Vagina (tissue), 2 donors: ENCODE measurements around the gene PLD6. TPM values are rescaled to one million over a fixed set of nuclear protein-coding genes. Genes with fewer than 3 reads are reported as not detected.

Experiments
- DNase-seq, 2 donors: peaks; one replicate each; pipeline ENCODE4 v3.0.0-alpha.2; 2017; ENCODE audit errors: extremely low spot score in 2 of 2
- H3K27ac ChIP-seq: fragments of 200-600 bp; sonication (generic); one replicate; pipeline ENCODE4 v1.5.1; 2019
- H3K27me3 ChIP-seq: fragments of 200-600 bp; sonication (generic); one replicate; pipeline ENCODE4 v1.5.1; 2019
- H3K36me3 ChIP-seq, 2 donors: fragments of 200-600 bp; sonication (generic); one replicate each; pipeline ENCODE4 v1.5.1; 2017 to 2019
- H3K4me1 ChIP-seq: fragments of 200-600 bp; sonication (generic); one replicate; pipeline ENCODE4 v1.5.1; 2019
- H3K4me3 ChIP-seq, 2 donors: fragments of 200-600 bp; sonication (generic); 1 replicate in 1 of 2; 2 replicates in 1 of 2; pipeline ENCODE4 v1.5.1; 2016 to 2019
- H3K9me3 ChIP-seq: fragments of 200-600 bp; sonication (generic); one replicate; pipeline ENCODE4 v1.5.1; 2019
- POLR2A ChIP-seq, 2 donors: fragments of 450-650 bp; IDR thresholded peaks; one replicate each; pipeline ENCODE4 v1.6.1; 2017; ENCODE audit warnings: antibody characterized with exemption in 2 of 2, mild to moderate bottlenecking in 2 of 2, moderate library complexity in 2 of 2
- POLR2AphosphoS5 ChIP-seq, 2 donors: sonication (generic); formaldehyde crosslinking; IDR thresholded peaks; one replicate each; pipeline ENCODE4 v1.9.0; 2017; ENCODE audit warnings: antibody characterized with exemption in 2 of 2, mild to moderate bottlenecking in 2 of 2, low read depth in 1 of 2; ENCODE audit not compliant: insufficient read depth in 1 of 2
- intact Hi-C: fragments of 100-400 bp; cut with DNase I; formaldehyde crosslinking; loops from one replicate; pipeline ENCODE4 v1.15.1; 2023
- total RNA-seq: library from RNA; depleted of rRNA; stranded (reverse); fragments of >200 nt; gene quantifications from one replicate; pipeline ENCODE4 v1.2.3, GENCODE V29; 2016
- TF ChIP-seq, protein P1 (sequence below), 3 experiments: fragments of 450-650 bp in 2 of 3; fragments of 200-600 bp in 1 of 3; sonication (generic) in 1 of 3; IDR thresholded peaks; one replicate each; pipeline ENCODE4 v1.5.1; 2017 to 2019; ENCODE audit warnings: antibody characterized with exemption in 3 of 3, mild to moderate bottlenecking in 2 of 3, moderate library complexity in 2 of 3

PLD6 gene
- total RNA-seq, 1 donor from 2014 or later = 0.74 TPM

DNA sequence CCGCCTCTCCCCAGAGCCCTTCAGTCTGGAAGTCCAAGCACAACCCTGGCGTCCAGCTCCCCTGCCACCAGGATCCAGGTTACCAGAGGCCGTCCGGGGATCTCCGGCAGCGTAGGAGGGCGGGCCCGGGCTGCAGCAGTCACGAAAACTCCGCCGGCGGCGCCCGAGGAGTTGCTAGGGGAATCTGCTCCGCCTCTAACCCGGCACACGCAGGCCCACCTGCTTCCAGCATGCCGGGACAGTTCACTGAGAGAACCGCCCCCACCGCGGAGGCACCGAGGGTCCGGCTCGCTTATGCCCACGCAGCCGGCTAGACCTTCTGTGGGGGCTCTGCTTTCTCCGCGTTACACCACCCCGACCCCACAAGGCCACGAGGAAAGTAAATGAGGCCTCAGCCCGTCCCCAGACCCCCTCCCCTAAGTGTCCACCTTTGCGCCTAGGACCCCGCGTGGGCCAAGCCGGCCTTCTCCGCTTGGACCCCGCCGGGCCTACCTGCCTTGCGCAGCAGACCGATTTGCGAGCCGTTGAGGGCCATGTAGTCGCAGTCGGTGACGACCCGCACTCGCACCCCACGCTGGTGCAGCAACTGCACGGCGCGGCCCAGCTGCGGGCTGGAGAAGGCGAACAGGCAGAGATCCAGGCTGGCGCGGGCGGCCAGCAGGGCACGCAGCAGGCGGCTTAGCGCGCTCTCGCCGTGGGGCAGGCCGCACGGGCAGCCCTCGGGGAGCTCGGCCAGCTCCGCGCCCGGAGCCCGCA, 587 bp downstream of the PLD6 start:
- H3K27me3 ChIP-seq = no peaks in the 10 kb centered on the region
- TF ChIP-seq POLR2AphosphoS5 (IDR thresholded peaks at IDR 0.05; ENCODE audit: insufficient read depth in 1 of 2, low read depth in 1 of 2) (peak in 1 of 2 donors; percentile 47), POLR2A (IDR thresholded peaks at IDR 0.05) (no peak)
- TF ChIP-seq, protein P1, sequence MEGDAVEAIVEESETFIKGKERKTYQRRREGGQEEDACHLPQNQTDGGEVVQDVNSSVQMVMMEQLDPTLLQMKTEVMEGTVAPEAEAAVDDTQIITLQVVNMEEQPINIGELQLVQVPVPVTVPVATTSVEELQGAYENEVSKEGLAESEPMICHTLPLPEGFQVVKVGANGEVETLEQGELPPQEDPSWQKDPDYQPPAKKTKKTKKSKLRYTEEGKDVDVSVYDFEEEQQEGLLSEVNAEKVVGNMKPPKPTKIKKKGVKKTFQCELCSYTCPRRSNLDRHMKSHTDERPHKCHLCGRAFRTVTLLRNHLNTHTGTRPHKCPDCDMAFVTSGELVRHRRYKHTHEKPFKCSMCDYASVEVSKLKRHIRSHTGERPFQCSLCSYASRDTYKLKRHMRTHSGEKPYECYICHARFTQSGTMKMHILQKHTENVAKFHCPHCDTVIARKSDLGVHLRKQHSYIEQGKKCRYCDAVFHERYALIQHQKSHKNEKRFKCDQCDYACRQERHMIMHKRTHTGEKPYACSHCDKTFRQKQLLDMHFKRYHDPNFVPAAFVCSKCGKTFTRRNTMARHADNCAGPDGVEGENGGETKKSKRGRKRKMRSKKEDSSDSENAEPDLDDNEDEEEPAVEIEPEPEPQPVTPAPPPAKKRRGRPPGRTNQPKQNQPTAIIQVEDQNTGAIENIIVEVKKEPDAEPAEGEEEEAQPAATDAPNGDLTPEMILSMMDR (IDR thresholded peaks at IDR 0.05) = no peak
- H3K9me3 ChIP-seq = no peaks in the 10 kb centered on the region
- no peak for DNase-seq
- peak overlapping the region; percentile 94 for H3K27ac ChIP-seq
- H3K4me1 ChIP-seq = peaks cover 50% of the 10 kb centered on the region
- peak overlapping the region; percentile 56 to 60 for H3K4me3 ChIP-seq
- intact Hi-C loops = loop anchor here (10.0 kb wide), 1 partner anchor 61 kb away; no protein-coding TSS in a partner anchor
- no peaks in the 10 kb centered on the region for H3K36me3 ChIP-seq

- peak overlapping the region; percentile 56 to 60 for H3K4me3 ChIP-seq
- intact Hi-C loops = loop anchor here (10.0 kb wide), 1 partner anchor 60 kb away; no protein-coding TSS in a partner anchor
- DNase-seq = no peak
- H3K4me1 ChIP-seq = peaks cover 59% of the 10 kb centered on the region
- no peaks in the 10 kb centered on the region for H3K27me3 ChIP-seq
- no peak for TF ChIP-seq POLR2AphosphoS5 (IDR thresholded peaks at IDR 0.05; ENCODE audit: insufficient read depth in 1 of 2, low read depth in 1 of 2)
- TF ChIP-seq POLR2A (IDR thresholded peaks at IDR 0.05) = no peak
- TF ChIP-seq, protein P1 (IDR thresholded peaks at IDR 0.05) = no peak
- peak overlapping the region; percentile 94 for H3K27ac ChIP-seq
- H3K9me3 ChIP-seq = no peaks in the 10 kb centered on the region
- H3K36me3 ChIP-seq = no peaks in the 10 kb centered on the region
These were observed 1.4 kb downstream of the PLD6 start for GRCh38 chr17:17204635-17205231.

DNA sequence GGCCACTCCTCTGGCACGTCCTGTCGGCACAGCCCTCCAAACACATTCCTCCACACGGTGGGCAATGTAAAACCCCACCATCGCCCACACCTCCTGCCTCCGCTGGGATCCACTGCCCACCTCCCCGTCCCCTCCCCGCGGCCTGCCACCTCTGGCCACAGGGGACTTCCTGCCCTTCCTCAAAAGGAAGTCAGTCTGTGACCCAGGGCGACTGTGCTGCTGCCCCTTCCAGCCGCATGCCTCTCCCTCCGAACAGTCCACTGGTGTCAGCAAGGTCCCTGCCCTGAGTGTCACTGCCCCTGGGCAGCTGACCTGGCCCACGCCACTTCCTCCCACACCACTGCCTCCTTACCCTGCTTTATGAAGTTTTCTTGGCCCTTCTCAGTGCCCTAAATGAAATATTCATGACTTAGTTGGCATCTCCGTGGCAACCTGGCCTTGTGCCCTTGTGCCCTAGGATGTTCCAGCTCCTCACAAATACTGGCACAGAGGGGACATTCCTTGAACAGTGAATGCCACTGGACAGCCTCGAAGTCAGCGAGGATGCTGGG, 2.0 kb downstream of the PLD6 start:
- H3K36me3 ChIP-seq = no peaks in the 10 kb centered on the region
- no peaks in the 10 kb centered on the region for H3K9me3 ChIP-seq
- no peak for DNase-seq
- TF ChIP-seq POLR2A (IDR thresholded peaks at IDR 0.05) = no peak
- TF ChIP-seq, protein P1 (IDR thresholded peaks at IDR 0.05) = no peak
- no peak for TF ChIP-seq POLR2AphosphoS5 (IDR thresholded peaks at IDR 0.05; ENCODE audit: insufficient read depth in 1 of 2, low read depth in 1 of 2)
- H3K4me1 ChIP-seq = peaks cover 63% of the 10 kb centered on the region
- intact Hi-C loops = loop anchor here (10.0 kb wide), 1 partner anchor 59 kb away; no protein-coding TSS in a partner anchor
- H3K27ac ChIP-seq = peak overlapping the region; percentile 37
- no peak overlapping the region for H3K4me3 ChIP-seq
- no peaks in the 10 kb centered on the region for H3K27me3 ChIP-seq

- Histone ChIP-seq H3K4me3 (no peak overlapping the region), H3K27ac (no peak overlapping the region), H3K27me3 (no peaks in the 10 kb centered on the region), H3K9me3 (no peaks in the 10 kb centered on the region), H3K4me1 (peaks cover 63% of the 10 kb centered on the region), H3K36me3 (no peaks in the 10 kb centered on the region)
- TF ChIP-seq, protein P1 (IDR thresholded peaks at IDR 0.05) = no peak
- TF ChIP-seq POLR2A (IDR thresholded peaks at IDR 0.05) (no peak), POLR2AphosphoS5 (IDR thresholded peaks at IDR 0.05; ENCODE audit: insufficient read depth in 1 of 2, low read depth in 1 of 2) (no peak)
- intact Hi-C loops = loop anchor here (10.0 kb wide), 1 partner anchor 58 kb away; no protein-coding TSS in a partner anchor
- DNase-seq = no peak
These were observed 2.9 kb downstream of the PLD6 start for GRCh38 chr17:17203173-17203730.
